ENCODE results near the gene ICA1L.
"Not testable (repeated sequence)": the region's sequence is repeated elsewhere in the genome, so short reads cannot be mapped to it uniquely, and the experiment has no call there.

The ICA1L gene

GRCh38 chr2:202858601-202859000 is 13.0 kb downstream of the ICA1L start:
- H3K36me3 ChIP-seq (replicated peaks): no peaks in the 10 kb centered on the region
- H3K4me3 ChIP-seq (ENCODE audit: low read depth, low read length): no peak overlapping the region
- DNase-seq: no peak
- no peaks in the 10 kb centered on the region for H3K27me3 ChIP-seq (replicated peaks)
- no peak overlapping the region for H3K27ac ChIP-seq
- in situ Hi-C loops (cut with HindIII; ENCODE audit: low pct_ligation_motif_present, low sequenced_read_pairs): no loop called here
- TF ChIP-seq CTCF (IDR thresholded peaks at IDR 0.05; ENCODE audit: low read depth, low read length, missing control alignments): no peak

- H3K4me3 ChIP-seq (ENCODE audit: low read depth, low read length); DNase-seq; H3K36me3 ChIP-seq (replicated peaks); in situ Hi-C loops (cut with HindIII; ENCODE audit: low pct_ligation_motif_present, low sequenced_read_pairs); H3K27me3 ChIP-seq (replicated peaks); H3K27ac ChIP-seq: not testable (repeated sequence)
Measured at GRCh38 chr2:202849343-202849742, 22.2 kb downstream of the ICA1L start.

- H3K27ac ChIP-seq: no peak overlapping the region
- no peak overlapping the region for H3K4me3 ChIP-seq (ENCODE audit: low read depth, low read length)
- in situ Hi-C loops (cut with HindIII; ENCODE audit: low pct_ligation_motif_present, low sequenced_read_pairs): no loop called here
- DNase-seq: no peak
- no peaks in the 10 kb centered on the region for H3K36me3 ChIP-seq (replicated peaks)
- no peaks in the 10 kb centered on the region for H3K27me3 ChIP-seq (replicated peaks)
- TF ChIP-seq CTCF (IDR thresholded peaks at IDR 0.05; ENCODE audit: low read depth, low read length, missing control alignments): no peak
Measured at GRCh38 chr2:202848813-202849212, 22.8 kb downstream of the ICA1L start.

GRCh38 chr2:202847693-202848524 is 23.7 kb downstream of the ICA1L start:
- no peak overlapping the region for H3K4me3 ChIP-seq (ENCODE audit: low read depth, low read length)
- no peak overlapping the region for H3K27ac ChIP-seq
- H3K27me3 ChIP-seq (replicated peaks): no peaks in the 10 kb centered on the region
- no peak for TF ChIP-seq CTCF (IDR thresholded peaks at IDR 0.05; ENCODE audit: low read depth, low read length, missing control alignments)
- H3K36me3 ChIP-seq (replicated peaks): no peaks in the 10 kb centered on the region
- in situ Hi-C loops (cut with HindIII; ENCODE audit: low pct_ligation_motif_present, low sequenced_read_pairs): no loop called here
- DNase-seq: no peak

GRCh38 chr2:202844656-202845055 is 26.9 kb downstream of the ICA1L start:
- no peak for DNase-seq
- no peaks in the 10 kb centered on the region for H3K36me3 ChIP-seq (replicated peaks)
- H3K4me3 ChIP-seq (ENCODE audit: low read depth, low read length): no peak overlapping the region
- TF ChIP-seq CTCF (IDR thresholded peaks at IDR 0.05; ENCODE audit: low read depth, low read length, missing control alignments): no peak
- in situ Hi-C loops (cut with HindIII; ENCODE audit: low pct_ligation_motif_present, low sequenced_read_pairs): no loop called here
- no peaks in the 10 kb centered on the region for H3K27me3 ChIP-seq (replicated peaks)
- H3K27ac ChIP-seq: no peak overlapping the region

GRCh38 chr2:202842690-202843089 is 28.9 kb downstream of the ICA1L start:
- in situ Hi-C loops (cut with HindIII; ENCODE audit: low pct_ligation_motif_present, low sequenced_read_pairs): no loop called here

More at GRCh38 chr2:202842690-202843089, 28.9 kb downstream of the ICA1L start:
- no peak overlapping the region for H3K27ac ChIP-seq
- no peak for TF ChIP-seq CTCF (IDR thresholded peaks at IDR 0.05; ENCODE audit: low read depth, low read length, missing control alignments)
- DNase-seq: no peak
- H3K4me3 ChIP-seq (ENCODE audit: low read depth, low read length): no peak overlapping the region
- H3K27me3 ChIP-seq (replicated peaks): no peaks in the 10 kb centered on the region
- H3K36me3 ChIP-seq (replicated peaks): no peaks in the 10 kb centered on the region
